Neural crest cell (in vitro differentiated cells): ENCODE results near the gene RIPOR2. TPM values are rescaled to one million over a fixed set of nuclear protein-coding genes. Genes with fewer than 3 reads are reported as not detected.
"Not testable (repeated sequence)": the region's sequence is repeated elsewhere in the genome, so short reads cannot be mapped to it uniquely, and the experiment has no call there.

ENCODE experiments used
- DNase-seq: peaks from one replicate; pipeline ENCODE4 v3.0.0; 2021; ENCODE audit warnings: low read depth, mixed read lengths, low spot score
- H3K27ac Mint-ChIP-seq: one replicate; pipeline ENCODE4 v1.8.0; 2021; ENCODE audit warnings: mild to moderate bottlenecking, mixed read lengths; ENCODE audit not compliant: unreplicated experiment
- H3K27me3 Mint-ChIP-seq: 2 replicates; pipeline ENCODE4 v1.8.0; 2021; ENCODE audit warnings: low read depth, mild to moderate bottlenecking, mixed read lengths
- H3K36me3 Mint-ChIP-seq: 2 replicates; pipeline ENCODE4 v1.8.0; 2021; ENCODE audit warnings: low read depth, mild to moderate bottlenecking, mixed read lengths
- H3K4me1 Mint-ChIP-seq: 2 replicates; pipeline ENCODE4 v1.8.0; 2021; ENCODE audit warnings: mixed read lengths
- H3K4me3 Mint-ChIP-seq: one replicate; pipeline ENCODE4 v1.8.0; 2021; ENCODE audit warnings: mild to moderate bottlenecking, mixed read lengths
- H3K9me3 Mint-ChIP-seq: 2 replicates; pipeline ENCODE4 v1.8.0; 2021; ENCODE audit warnings: mixed read lengths
- total RNA-seq: library from RNA; stranded (reverse); gene quantifications from 2 replicates; pipeline ENCODE4 v1.2.1, GENCODE V29; 2021
- TF ChIP-seq, protein P1 (sequence below): fragments of 200-600 bp; sonication (generic); conservative IDR thresholded peaks from 2 replicates; pipeline ENCODE4 v1.5.0; 2021; ENCODE audit warnings: antibody characterized with exemption, mild to moderate bottlenecking

RIPOR2 gene
- total RNA-seq, 1 donor from 2014 or later, result 3.5 TPM

DNA sequence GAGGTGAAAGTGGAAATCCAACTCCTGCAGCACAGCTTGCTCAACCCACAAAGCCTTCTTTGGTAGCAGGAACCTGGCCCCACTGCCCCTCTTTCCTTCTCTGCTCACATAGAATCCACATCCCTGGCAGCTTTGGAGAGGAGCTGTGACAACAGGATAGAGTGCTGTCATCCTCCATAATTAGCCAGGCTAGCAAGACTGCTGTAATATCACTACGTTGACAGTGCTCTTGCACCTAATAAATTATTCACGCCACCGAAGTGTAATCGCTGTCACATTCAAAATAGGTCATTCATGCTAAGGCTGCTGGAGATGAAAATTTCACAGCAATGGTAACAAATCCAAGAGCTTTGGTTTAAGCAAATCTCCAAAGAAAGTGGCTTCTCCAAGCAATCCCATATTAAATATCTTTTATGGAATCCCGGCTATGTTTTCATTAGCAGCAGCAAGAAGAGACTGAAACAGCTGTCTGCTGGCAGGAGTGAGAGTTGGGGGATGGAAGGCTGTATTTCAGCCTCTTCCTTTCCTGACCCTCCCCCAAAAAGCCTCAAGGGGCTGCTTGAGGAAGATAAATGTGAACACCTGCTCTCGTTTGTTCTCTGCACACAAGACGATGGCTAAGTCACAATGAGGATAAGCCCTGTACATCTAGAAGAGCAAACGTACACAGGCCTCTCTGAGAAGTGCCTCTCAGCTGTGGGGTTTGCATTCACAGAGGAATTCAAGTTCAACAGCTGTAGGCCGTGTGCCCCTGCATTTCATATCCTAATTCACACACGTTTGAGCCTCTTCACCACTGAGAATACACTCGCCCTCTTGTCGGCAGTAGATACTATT, 16.5 kb downstream of the RIPOR2 start:
- Mint-ChIP-seq H3K4me3 (peak overlapping the region; percentile 5), H3K27me3 (peaks cover 2% of the 10 kb centered on the region), H3K4me1 (peaks cover 27% of the 10 kb centered on the region), H3K27ac (peak overlapping the region; percentile 31), H3K36me3 (no peaks in the 10 kb centered on the region), H3K9me3 (no peaks in the 10 kb centered on the region)
- TF ChIP-seq, protein P1, sequence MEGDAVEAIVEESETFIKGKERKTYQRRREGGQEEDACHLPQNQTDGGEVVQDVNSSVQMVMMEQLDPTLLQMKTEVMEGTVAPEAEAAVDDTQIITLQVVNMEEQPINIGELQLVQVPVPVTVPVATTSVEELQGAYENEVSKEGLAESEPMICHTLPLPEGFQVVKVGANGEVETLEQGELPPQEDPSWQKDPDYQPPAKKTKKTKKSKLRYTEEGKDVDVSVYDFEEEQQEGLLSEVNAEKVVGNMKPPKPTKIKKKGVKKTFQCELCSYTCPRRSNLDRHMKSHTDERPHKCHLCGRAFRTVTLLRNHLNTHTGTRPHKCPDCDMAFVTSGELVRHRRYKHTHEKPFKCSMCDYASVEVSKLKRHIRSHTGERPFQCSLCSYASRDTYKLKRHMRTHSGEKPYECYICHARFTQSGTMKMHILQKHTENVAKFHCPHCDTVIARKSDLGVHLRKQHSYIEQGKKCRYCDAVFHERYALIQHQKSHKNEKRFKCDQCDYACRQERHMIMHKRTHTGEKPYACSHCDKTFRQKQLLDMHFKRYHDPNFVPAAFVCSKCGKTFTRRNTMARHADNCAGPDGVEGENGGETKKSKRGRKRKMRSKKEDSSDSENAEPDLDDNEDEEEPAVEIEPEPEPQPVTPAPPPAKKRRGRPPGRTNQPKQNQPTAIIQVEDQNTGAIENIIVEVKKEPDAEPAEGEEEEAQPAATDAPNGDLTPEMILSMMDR, result no peak
- DNase-seq, result no peak

- TF ChIP-seq, protein P1, result no peak
- H3K4me1 Mint-ChIP-seq, result peaks cover 22% of the 10 kb centered on the region
- no peak overlapping the region for H3K4me3 Mint-ChIP-seq
- peaks cover 3% of the 10 kb centered on the region for H3K27me3 Mint-ChIP-seq
- peak overlapping the region; percentile 31 for H3K27ac Mint-ChIP-seq
- no peaks in the 10 kb centered on the region for H3K36me3 Mint-ChIP-seq
- no peaks in the 10 kb centered on the region for H3K9me3 Mint-ChIP-seq
- no peak for DNase-seq
These were observed 17.1 kb downstream of the RIPOR2 start for GRCh38 chr6:24918641-24919055.

DNA sequence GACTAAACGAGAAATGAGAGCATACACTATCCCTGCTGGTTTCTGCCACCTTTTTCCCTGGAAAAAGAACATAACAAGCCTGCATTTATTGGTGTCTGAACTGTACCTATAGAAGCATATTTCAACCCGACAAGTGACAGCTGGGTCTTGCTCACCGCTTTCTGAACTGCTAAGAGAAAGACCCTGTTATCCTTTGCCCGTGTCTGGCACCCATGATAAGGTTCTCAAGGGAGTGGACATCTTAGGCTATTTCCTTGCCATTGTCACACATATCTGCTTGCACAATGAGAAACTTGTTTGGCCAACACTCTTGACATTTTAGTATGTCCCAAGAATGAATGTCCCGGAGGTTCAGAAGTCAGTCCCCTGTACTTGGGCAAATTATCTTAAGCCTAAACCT, 19.3 kb downstream of the RIPOR2 start:
- no peak overlapping the region for H3K27ac Mint-ChIP-seq

DNA sequence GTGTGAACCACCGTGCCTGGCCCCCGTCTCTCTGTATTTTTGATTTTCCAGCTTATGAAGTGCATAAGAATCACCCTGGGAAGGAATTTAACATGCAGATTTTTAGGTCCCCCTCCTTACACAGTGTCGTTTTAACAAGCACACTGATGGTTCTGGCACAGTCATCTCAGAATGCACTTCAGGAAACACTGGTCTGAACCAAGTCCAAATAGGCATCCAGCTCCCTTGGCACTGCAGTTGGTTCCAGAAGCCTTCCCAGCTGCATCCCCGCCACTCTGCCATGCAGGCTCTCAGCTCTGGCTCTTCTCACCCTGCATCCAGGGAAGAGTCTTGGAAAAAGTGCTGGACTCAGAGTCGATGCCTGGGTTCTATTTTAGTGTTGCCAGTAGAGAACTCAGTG, 20.1 kb downstream of the RIPOR2 start:
- Mint-ChIP-seq H3K9me3 (no peaks in the 10 kb centered on the region), H3K36me3 (no peaks in the 10 kb centered on the region), H3K27ac (no peak overlapping the region), H3K27me3 (peaks cover 29% of the 10 kb centered on the region), H3K4me1 (peaks cover 34% of the 10 kb centered on the region), H3K4me3 (no peak overlapping the region)
- no peak for DNase-seq
- TF ChIP-seq, protein P1, result no peak

More for the DNA sequence above, 19.3 kb downstream of the RIPOR2 start:
- no peak for DNase-seq
- Mint-ChIP-seq H3K36me3 (no peaks in the 10 kb centered on the region), H3K9me3 (no peaks in the 10 kb centered on the region), H3K27me3 (peaks cover 22% of the 10 kb centered on the region), H3K4me3 (no peak overlapping the region), H3K4me1 (peaks cover 28% of the 10 kb centered on the region)
- TF ChIP-seq, protein P1, result no peak

- H3K9me3 Mint-ChIP-seq, H3K36me3 Mint-ChIP-seq, H3K27ac Mint-ChIP-seq, H3K4me3 Mint-ChIP-seq, DNase-seq: not testable (repeated sequence)
- H3K27me3 Mint-ChIP-seq, result peaks cover 44% of the 10 kb centered on the region
- peaks cover 37% of the 10 kb centered on the region for H3K4me1 Mint-ChIP-seq
These were observed 21.7 kb downstream of the RIPOR2 start for GRCh38 chr6:24914082-24914481.

GRCh38 chr6:24911796-24912382, 23.9 kb downstream of the RIPOR2 start:
- Mint-ChIP-seq H3K4me1 (peaks cover 48% of the 10 kb centered on the region), H3K27ac (no peak overlapping the region), H3K4me3 (peak overlapping the region; percentile 91), H3K27me3 (peaks cover 50% of the 10 kb centered on the region), H3K36me3 (no peaks in the 10 kb centered on the region), H3K9me3 (no peaks in the 10 kb centered on the region)
- TF ChIP-seq, protein P1, result no peak
- no peak for DNase-seq
